HG03025 (cell line): ENCODE measurements around the gene EPS8L2.
A peak's percentile ranks its signal among the peaks of the same experiment; 100 is the strongest.
"Not testable (repeated sequence)": the region's sequence is repeated elsewhere in the genome, so short reads cannot be mapped to it uniquely, and the experiment has no call there.

Source experiments
- ATAC-seq: cut with Tn5 transposase; IDR thresholded peaks from one replicate; pipeline ENCODE4 v1.9.1; 2021; ENCODE audit warnings: mild to moderate bottlenecking, moderate library complexity; ENCODE audit not compliant: unreplicated experiment, low FRiP score

The EPS8L2 gene

DNA sequence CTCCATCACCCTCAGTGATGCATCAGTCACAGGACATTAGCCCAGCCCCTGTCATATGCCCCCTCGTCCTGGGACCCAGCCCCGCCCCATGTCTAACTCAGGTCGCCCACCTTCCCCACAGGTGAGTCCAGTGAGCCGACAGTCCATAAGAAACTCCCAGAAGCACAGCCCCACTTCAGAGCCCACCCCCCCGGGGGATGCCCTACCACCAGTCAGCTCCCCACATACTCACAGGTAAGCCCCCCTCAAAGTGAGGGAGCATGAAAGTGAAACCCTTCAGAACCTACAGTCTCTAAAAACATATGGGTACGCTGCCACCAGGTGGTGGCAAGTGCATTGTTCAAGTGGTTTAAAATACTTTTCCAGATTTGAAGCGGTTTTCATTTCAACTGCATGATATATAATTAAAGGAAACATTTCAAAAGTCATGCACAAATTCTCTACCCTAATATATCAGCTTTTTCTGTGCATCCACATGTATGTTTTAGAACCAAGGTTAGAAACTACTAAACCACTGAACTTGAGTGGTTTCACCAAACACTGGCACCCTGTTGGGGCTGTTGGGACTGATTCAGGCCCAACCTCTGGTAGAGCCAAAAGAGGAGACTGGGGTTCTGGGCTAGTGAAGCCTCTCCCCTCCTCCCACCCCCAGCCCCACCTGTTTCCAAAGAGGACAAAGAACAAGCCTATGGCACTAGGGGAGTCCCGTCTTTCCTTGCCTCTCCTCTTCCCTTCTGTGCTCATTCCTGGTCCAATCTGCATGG, 17.3 kb downstream of the EPS8L2 start:
- no peak for ATAC-seq

DNA sequence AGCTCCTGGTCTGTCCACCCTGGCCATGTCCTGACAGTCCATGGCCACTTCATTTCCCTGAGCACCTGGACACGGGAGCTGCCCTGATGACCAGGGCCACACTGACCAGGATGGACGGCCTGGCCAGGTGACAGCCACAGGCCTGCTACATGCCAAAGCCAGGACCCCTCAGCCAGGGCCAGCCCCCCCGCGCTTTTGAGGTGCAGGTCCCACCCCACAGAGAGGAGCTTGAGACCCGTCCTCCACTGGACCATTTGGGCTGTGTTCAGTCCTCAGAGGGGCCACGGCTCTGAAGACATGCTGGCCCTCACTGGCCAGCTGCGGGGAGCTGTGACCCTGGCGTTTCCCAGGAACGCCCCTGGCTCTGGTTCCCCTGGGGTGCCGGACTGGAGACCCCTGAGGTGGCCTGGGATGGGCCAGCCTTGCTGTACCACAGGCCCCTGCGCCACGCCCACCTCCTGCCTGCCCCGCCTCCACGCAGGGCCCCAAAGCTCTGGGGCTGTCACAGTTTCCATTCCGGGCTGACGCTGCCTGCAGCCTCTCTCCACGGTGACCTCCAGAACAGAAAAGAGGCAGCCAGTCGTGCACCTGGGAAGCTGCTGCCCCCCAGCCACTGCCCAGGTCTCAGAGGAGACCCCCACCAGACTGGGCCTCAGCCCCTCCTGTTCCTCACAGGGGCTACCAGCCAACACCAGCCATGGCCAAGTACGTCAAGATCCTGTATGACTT, 18.2 kb downstream of the EPS8L2 start:
- ATAC-seq: no peak

DNA sequence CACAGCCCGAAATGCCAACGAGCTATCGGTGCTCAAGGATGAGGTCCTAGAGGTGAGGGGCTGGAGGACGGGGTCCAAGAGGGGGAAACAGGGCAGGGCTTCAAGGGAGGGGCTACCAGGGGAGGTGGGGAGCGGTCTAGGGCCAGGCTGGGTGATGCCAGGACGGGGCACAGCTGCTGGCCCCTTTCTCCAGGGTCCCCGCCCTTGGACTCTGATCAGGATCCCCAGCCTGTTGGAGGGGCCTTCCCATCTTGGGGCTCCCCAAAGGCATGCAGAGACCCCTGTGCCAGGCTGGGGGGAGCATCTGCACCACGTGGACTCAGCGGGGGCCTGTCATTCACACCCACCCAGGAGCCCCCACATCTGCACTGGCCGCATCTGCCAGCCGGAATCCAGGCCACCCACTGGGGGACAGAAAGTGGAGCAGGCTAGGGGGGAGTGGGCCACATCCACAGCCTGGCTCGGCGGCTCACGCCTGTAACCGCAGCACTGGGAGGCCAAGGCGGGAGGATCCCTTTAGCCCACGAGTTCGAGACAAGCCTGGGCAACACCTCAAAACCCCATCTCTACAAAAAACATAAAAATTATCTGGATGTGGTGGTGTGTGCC, 18.9 kb downstream of the EPS8L2 start:
- no peak for ATAC-seq

DNA sequence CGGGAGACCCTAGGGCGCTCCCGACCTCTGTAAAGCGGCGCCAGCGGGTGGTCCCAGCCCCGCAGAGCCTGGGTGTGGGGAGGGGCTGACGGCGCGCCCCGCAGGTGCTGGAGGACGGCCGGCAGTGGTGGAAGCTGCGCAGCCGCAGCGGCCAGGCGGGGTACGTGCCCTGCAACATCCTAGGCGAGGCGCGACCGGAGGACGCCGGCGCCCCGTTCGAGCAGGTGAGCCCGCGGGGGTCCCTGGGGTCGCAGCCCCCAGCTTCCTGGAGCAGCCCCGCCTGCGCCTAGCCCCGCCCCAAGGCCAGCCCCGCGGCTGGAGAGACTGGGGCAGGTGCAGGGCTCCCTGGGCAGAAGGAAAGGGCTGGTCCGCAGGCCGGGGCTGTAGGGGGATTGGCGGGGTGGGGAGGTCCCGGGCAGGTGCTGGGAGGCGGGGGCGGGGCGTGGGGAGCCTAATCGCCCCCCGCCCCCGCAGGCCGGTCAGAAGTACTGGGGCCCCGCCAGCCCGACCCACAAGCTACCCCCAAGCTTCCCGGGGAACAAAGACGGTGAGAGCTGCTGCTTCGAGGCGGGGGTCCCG, 19.7 kb downstream of the EPS8L2 start:
- ATAC-seq: no peak

DNA sequence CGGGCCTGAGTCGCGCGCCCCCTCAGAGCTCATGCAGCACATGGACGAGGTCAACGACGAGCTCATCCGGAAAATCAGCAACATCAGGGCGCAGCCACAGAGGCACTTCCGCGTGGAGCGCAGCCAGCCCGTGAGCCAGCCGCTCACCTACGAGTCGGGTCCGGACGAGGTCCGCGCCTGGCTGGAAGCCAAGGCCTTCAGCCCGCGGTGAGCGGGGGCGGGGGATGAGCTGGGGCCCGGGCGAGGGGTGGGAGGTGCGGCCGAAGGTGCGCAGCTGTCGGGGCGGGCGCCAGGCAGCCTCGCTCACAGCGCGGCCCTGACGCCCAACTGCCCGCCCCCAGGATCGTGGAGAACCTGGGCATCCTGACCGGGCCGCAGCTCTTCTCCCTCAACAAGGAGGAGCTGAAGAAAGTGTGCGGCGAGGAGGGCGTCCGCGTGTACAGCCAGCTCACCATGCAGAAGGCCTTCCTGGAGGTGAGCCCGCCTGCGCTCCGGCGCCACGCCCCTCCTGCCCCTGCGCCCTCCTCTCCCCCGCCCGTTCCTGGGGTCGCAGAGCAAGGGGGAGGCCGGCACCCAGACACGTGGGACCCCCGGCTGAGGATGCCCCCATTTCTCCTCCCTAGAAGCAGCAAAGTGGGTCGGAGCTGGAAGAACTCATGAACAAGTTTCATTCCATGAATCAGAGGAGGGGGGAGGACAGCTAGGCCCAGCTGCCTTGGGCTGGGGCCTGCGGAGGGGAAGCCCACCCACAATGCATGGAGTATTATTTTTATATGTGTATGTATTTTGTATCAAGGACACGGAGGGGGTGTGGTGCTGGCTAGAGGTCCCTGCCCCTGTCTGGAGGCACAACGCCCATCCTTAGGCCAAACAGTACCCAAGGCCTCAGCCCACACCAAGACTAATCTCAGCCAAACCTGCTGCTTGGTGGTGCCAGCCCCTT, 20.5 kb downstream of the EPS8L2 start:
- ATAC-seq: no peak

DNA sequence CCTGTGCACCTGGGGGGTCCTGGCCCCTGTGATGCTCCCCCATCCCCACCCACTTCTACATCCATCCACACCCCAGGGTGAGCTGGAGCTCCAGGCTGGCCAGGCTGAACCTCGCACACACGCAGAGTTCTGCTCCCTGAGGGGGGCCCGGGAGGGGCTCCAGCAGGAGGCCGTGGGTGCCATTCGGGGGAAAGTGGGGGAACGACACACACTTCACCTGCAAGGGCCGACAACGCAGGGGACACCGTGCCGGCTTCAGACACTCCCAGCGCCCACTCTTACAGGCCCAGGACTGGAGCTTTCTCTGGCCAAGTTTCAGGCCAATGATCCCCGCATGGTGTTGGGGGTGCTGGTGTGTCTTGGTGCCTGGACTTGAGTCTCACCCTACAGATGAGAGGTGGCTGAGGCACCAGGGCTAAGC, 21.3 kb downstream of the EPS8L2 start:
- no peak for ATAC-seq

DNA sequence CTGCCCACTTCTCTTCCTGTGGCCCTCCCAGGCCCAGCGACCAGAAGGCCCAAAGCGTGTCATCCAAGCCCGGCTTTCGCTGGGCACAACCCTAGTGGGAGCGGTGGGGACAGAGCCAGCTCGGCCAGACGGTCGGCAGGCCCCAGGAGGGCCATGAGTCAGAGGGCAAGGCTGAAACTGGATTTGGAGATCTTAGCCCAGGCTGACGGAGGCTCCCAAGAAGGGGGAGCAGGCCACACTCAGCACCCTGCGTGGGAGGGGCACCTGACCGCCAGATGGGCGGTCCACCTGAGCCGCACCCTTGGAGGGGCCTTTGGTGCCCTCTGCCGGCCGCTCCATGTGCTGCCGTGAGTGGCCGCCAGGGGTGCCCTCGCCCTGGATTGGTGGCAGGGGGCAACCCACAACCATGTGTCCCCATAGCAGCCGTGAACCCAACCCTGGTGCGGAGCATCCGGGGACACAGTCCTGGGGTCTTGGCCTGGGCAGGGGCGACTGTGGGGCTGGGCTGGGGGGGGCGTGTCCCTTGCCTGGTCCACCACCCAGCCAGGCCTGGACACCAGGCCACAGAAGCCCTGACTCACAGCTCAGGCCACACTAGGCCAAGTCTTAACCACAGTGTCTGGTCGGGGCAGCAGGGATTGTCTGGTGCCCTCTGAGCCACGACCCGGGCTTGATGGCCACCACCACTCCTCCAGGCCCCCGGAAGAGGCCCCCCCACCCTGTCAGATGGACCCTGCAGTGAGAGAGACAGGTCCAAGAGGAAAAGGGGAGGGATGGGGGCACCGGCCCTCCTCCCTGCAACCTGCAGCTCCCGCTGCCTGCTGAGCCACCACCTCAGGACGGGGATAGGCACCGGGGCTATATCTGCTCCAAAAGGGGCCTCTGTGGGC, 22.1 kb downstream of the EPS8L2 start:
- no peak for ATAC-seq

DNA sequence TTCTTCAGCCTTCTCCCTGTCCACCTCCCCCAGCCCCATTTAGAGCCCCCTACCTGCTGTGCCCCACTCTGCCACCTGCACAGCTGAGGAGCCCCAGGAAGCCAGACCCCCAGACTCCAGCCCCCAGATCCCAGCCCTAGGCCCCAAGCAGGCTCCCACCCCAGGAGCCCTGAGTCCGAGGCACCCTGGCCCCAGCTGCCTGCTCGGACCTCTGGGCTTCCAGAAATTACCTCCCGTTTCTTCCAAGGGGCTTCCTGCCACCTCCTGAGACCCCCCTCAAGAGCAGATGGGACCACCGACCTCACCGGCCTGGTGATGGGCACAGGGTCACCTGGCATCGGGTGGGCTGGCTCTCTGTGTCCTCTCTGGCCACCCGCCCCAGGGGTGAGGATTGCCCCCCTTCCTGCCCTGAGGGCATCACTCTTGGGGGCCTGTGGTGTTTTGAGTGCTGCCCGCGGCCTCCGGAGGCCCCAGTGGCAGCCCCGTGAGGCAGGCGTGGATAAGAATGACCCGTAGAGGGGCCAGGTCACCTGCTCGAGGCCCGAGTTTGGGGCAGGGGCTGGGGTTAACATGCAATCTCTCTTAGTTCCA, 23.0 kb downstream of the EPS8L2 start:
- ATAC-seq: no peak

DNA sequence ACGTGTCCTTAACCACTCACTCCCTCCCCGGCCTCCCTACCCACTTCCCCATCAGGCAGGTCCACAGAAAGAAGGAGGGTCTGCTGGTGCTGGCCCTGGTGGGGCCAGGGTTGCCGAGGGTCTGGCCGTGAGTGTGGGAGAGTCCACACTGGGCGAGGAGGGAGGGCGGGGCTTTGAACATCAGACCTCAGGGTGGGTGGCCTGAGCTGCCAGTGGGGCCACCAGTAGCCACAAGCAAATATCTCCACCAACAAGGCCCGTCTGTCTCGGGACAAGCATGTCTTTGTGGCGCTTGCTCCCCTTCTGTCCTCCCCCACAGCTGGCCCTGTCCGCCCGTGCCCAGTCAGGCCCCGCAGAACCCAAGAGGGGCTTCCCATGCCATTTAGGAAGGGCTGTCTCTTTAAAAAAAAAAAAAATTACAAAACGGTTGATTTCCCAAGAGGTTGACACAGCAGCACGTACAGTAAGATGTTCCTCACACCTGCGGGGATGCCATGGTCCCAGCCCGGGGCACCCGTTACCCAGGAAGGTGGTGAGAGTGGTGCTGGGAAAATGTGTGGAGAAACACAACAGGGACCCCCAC, 23.6 kb downstream of the EPS8L2 start:
- ATAC-seq: no peak

DNA sequence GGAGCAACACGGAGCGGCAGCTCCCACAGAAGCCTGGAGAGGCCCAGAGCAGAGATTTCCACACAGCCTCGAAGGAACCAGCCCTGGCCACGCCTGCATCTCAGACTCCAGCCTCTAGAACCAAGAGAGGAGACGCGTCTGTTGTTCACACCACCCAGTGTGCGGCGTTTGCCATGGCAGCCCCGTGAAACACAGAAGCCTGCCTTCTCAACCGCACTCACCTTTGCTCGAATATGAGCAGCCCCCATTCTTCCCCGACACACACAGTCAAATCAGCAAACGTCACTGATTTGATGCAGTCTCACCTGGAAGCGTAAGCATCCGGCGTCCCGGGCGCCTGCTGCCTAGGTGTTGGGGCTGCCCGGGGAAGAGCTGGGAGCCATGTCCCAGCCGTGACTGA, 27.0 kb downstream of the EPS8L2 start:
- ATAC-seq: no peak

DNA sequence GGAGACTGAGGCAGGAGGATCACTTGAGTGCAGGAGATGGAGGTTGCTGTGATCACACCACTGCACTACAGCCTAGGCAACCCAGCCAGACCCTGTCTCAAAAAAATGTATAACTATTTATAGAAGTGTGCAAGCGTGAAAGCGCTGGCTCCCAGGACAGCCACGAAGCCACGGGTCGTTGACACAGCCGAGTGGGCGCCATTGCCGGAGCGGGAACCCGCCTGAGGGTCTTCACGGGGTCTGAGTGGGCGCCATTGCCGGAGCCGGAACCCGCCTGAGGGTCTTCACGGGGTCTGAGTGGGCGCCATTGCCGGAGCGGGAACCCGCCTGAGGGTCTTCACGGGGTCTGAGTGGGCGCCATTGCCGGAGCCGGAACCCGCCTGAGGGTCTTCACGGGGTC, 28.5 kb downstream of the EPS8L2 start:
- not testable (repeated sequence) for ATAC-seq

DNA sequence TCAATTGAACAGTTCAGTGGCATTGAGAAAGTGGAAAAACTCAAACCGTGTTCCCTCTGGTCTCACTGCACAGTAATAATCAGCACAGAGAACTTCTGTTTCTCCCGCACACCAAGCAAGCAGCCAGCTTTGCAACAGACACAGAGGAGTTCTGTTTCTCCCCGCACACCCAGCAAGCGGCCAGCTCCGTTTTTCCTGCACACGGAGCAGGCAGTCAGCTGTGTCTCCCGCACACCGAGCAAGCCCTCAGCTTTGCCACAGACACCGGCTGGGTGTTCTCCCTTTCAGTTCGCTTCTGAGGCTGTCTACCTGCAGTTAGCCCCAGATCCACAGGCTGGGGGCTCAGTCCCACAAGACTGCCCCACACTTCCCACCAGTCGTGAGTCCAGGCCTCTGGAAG, 31.3 kb downstream of the EPS8L2 start:
- ATAC-seq: no peak

DNA sequence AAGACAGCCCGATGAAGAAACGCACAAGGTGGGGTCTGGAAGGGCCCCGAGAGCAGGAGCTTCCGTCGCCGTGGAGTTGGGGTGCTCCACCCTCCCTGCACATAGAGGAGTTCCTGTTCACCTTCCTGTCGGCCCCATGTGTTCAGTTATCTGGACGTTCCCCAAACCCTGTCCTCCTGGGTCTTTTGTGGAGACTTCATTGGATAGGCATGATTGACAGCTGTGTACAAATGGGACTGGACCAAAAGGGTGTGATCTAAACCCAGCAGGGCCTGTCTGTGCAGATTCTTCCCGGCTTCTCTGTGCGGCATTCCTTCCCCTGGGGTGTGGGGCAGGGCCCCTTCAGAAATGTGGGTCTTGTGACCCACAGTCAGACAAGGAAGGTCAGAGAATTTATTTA, 31.9 kb downstream of the EPS8L2 start:
- not testable (repeated sequence) for ATAC-seq

DNA sequence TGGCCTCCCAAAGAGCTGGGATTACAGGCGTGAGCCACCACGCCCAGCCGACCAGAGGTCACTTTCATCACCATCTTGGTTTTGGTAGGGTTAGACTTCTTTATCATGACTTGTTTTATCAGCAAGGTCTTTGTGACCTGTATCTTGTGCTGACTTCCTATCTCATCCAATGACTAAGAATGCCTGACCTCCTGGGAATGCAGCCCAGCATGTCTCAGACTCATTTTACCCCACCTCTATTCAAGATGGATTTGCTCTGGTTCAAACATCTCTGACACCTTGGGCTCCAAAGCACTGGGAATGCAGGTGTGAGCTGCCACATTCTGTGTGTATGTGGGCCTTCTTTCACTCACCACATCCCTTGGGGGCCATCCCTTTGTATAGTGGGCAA, 36.1 kb downstream of the EPS8L2 start:
- ATAC-seq: no peak

DNA sequence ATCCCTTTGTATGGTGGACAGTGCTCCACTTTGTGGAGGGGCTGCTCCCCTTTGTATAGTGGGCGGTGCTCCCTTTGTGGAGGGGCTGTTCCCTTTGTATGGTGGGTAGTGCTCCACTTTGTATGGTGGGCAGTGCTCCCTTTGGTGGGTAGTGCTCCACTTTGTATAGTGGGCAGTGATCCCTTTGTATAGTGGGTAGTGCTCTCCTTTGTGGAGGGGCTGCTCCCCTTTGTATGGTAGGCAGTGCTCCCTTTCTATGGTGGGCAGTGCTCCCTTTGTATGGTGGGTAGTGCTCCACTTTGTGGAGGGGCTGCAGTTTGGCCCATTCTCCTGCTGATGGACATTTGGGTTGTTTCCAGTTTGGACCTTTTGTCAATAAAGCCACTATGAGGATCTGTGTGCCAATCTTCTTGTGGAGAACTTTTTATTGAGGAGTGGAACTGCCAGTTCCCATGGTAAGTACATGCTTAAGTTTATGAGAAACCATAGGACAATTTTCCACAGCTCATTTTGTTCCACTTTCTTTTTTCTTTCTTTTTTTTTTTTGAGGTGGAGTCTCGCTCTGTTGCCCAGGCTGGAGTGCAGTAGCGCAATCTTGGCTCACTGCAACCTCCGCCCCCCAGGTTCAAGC, 36.7 kb downstream of the EPS8L2 start:
- no peak for ATAC-seq

DNA sequence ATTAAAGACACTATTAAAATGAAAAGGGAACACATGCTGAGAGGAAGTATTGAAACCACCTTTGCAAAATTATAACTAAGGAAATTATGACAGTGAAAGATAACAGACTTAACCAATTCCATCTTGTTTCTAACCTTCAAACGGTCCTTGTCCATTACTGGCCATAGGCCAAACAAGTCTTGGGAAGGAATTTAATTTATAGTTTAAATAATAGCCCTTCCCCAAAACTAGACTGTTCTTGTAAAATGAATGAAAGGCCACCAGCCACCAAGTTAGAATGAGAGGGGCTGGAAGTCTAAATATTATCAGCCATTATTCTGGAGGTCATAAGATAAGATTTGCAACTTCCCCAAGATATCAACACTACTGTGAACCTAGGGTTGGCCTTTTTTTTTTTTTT, 39.4 kb downstream of the EPS8L2 start:
- no peak for ATAC-seq

DNA sequence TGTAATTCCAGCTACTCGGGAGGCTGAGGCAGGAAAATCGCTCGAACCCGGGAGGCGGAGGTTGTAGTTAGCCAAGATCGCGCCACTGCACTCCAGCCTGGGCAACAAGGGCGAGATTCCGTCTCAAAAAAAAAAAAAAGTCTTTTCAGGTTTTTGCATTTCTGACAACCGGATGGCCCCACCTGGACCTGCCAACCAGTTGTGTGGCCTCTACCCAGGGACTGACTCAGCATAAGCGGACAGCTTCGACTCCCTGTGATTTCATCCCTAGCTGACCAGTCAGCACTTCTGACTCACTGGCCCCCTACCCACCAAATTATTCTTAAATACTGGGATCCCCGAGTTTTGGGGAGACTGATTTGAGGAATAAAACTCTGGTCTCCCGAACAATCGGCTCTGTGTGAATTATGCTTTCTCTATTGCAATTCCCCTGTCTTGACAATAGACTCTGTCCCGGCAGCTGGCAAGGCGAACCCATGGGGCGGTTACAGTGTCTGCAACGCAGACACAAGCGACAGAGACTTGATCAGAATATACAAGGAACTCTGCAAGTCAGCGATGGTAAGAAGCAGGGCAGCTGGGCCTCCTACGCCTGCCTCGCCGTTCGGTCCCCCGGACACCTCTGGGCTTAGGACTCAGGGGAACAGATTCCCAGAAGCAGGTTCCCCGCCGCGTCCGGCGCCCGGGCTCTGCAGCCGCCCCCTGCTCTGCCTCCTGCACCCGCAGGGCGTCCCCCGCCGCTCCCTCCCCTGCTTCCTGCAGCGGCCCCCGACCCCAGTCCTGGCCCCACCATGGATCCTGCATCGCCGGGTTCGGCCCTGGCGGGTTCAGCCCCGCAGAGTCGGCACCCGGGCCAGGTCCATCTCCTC, 40.5 kb downstream of the EPS8L2 start:
- ATAC-seq: peak; percentile 21
